ENCODE data around the gene FAM131A. TPM values are rescaled to one million over a fixed set of nuclear protein-coding genes. Genes with fewer than 3 reads are reported as not detected.

FAM131A gene
- total and polyA plus RNA-seq, 9 of the 15 experiments (the other 6 are each of a cell fraction or from before 2014, with no cell fraction given) = 0.48 to 11.1 (median 4.3) TPM

DNA sequence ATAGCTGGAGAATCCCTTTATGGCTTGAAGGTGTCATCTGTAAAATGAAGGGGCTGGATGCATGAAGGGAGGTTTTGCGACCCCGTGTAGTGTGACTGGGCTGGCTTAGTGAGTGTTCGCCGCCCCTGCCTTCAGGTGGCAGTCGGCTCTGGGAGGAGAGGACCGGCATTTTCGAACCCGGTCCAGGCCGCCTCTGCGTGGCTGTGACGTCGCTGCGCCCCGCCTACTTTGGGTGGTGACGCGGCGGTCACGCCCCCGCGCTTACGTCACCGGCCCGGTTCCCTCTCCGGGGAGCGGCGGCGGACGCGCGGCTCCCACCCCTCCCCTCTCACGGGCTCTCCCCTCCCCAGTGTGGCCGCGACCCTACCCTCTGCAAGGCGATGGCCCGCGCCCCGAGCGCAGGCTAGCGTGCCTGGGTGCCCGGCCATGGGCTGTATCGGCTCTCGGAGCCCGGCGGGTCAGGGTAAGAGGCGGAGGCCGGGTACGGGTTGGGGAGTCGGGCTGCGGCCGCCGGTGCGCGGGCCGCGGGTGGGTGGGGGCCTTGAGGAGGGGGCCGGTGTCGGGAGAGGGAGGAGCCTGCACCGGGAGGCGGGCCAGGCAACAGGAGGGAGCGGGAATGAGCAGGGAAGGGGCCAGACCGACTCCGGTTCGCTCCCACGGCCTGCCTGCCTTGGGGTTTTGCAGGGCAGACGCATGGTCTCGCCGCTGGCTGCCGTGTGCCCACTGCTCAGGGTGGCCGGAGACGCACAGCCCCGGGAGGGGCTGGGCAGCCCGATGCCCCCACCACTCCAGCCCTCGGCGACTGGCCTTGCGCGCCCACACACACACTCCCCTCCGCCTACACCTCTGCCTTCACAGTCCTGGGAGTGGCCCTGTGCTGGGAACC, 1.5 kb upstream of the FAM131A start (continued):
- TF ChIP-seq ZMIZ1 (IDR thresholded peaks at IDR 0.05; ENCODE audit: low read depth in 2 of 2, low read length in 2 of 2) (no peak), ZNF778 (CRISPR knock-in tag; IDR thresholded peaks at IDR 0.05) (no peak), ZNF140 (CRISPR knock-in tag; IDR thresholded peaks at IDR 0.05) (no peak), HMG20B (CRISPR knock-in tag; IDR thresholded peaks at IDR 0.05) (no peak), NR4A1 (CRISPR knock-in tag; IDR thresholded peaks at IDR 0.05) (no peak), NR4A1 (tag; IDR thresholded peaks at IDR 0.05) (no peak), UBTF (IDR thresholded peaks at IDR 0.05; ENCODE audit: borderline replicate concordance in 1 of 2, low read depth in 2 of 2, low read length in 2 of 2) (0 out of 4 replicates have a peak, but pooled peaks of 1 of the 2 experiments have one; percentile 37), FOXM1 (IDR thresholded peaks at IDR 0.05; ENCODE audit: low read depth) (no peak), FOXM1 (CRISPR knock-in tag; IDR thresholded peaks at IDR 0.05; ENCODE audit: low read depth) (no peak), USF1 (CRISPR knock-in tag; IDR thresholded peaks at IDR 0.05) (peak; percentile 64), CBX2 (IDR thresholded peaks at IDR 0.05; ENCODE audit: insufficient read depth, low read length, poor library complexity, severe bottlenecking) (no peak)
- TF ChIP-seq, protein P1, sequence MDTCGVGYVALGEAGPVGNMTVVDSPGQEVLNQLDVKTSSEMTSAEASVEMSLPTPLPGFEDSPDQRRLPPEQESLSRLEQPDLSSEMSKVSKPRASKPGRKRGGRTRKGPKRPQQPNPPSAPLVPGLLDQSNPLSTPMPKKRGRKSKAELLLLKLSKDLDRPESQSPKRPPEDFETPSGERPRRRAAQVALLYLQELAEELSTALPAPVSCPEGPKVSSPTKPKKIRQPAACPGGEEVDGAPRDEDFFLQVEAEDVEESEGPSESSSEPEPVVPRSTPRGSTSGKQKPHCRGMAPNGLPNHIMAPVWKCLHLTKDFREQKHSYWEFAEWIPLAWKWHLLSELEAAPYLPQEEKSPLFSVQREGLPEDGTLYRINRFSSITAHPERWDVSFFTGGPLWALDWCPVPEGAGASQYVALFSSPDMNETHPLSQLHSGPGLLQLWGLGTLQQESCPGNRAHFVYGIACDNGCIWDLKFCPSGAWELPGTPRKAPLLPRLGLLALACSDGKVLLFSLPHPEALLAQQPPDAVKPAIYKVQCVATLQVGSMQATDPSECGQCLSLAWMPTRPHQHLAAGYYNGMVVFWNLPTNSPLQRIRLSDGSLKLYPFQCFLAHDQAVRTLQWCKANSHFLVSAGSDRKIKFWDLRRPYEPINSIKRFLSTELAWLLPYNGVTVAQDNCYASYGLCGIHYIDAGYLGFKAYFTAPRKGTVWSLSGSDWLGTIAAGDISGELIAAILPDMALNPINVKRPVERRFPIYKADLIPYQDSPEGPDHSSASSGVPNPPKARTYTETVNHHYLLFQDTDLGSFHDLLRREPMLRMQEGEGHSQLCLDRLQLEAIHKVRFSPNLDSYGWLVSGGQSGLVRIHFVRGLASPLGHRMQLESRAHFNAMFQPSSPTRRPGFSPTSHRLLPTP (IDR thresholded peaks at IDR 0.05; ENCODE audit: borderline replicate concordance, extremely low read depth, insufficient read length) = no peak
- TF ChIP-seq, protein P2, sequence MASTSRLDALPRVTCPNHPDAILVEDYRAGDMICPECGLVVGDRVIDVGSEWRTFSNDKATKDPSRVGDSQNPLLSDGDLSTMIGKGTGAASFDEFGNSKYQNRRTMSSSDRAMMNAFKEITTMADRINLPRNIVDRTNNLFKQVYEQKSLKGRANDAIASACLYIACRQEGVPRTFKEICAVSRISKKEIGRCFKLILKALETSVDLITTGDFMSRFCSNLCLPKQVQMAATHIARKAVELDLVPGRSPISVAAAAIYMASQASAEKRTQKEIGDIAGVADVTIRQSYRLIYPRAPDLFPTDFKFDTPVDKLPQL (IDR thresholded peaks at IDR 0.05; ENCODE audit: extremely low read depth, insufficient read length) = no peak
